ENCODE data around the gene OXCT1.
"Not testable (repeated sequence)": the region's sequence is repeated elsewhere in the genome, so short reads cannot be mapped to it uniquely, and the experiment has no call there.

The OXCT1 gene

GRCh38 chr5:41772056-41772455, 98.2 kb downstream of the OXCT1 start:
- DNase-seq = no peak

- DNase-seq = no peak
Observed at GRCh38 chr5:41770799-41771198, 99.4 kb downstream of the OXCT1 start.

- DNase-seq = no peak
Observed at GRCh38 chr5:41768692-41769091, 101.5 kb downstream of the OXCT1 start.

GRCh38 chr5:41764650-41765049, 105.6 kb downstream of the OXCT1 start:
- DNase-seq = no peak

- no peak for DNase-seq
Observed at GRCh38 chr5:41763574-41763973, 106.7 kb downstream of the OXCT1 start.

GRCh38 chr5:41763081-41763480, 107.1 kb downstream of the OXCT1 start:
- no peak for DNase-seq

- no peak for DNase-seq
Observed at GRCh38 chr5:41762426-41762825, 107.8 kb downstream of the OXCT1 start.

GRCh38 chr5:41761663-41762062, 108.6 kb downstream of the OXCT1 start:
- no peak for DNase-seq

GRCh38 chr5:41755705-41756104, 114.5 kb downstream of the OXCT1 start:
- no peak for DNase-seq

GRCh38 chr5:41754857-41755256, 115.4 kb downstream of the OXCT1 start:
- no peak for DNase-seq

- DNase-seq = no peak
Observed at GRCh38 chr5:41751867-41752266, 118.4 kb downstream of the OXCT1 start.

GRCh38 chr5:41748631-41749030, 121.6 kb downstream of the OXCT1 start:
- no peak for DNase-seq

GRCh38 chr5:41747708-41748107, 122.5 kb downstream of the OXCT1 start:
- no peak for DNase-seq

- no peak for DNase-seq
Observed at GRCh38 chr5:41747301-41747700, 122.9 kb downstream of the OXCT1 start.

- DNase-seq = not testable (repeated sequence)
Observed at GRCh38 chr5:41742608-41743007, 127.6 kb downstream of the OXCT1 start.

- DNase-seq = no peak
Observed at GRCh38 chr5:41738710-41739354, 131.4 kb downstream of the OXCT1 start.

GRCh38 chr5:41736641-41737040, 133.6 kb downstream of the OXCT1 start:
- DNase-seq = no peak

GRCh38 chr5:41735213-41735612, 135.0 kb downstream of the OXCT1 start:
- no peak for DNase-seq

GRCh38 chr5:41729381-41729780, 140.8 kb downstream of the OXCT1 start:
- not testable (repeated sequence) for DNase-seq

- no peak for DNase-seq
Observed at GRCh38 chr5:41728281-41728680, 141.9 kb downstream of the OXCT1 start.

GRCh38 chr5:41722359-41722950, 147.8 kb downstream of the OXCT1 start:
- DNase-seq = no peak

GRCh38 chr5:41721516-41721915, 148.7 kb downstream of the OXCT1 start:
- no peak for DNase-seq

GRCh38 chr5:41716382-41716781, 153.8 kb downstream of the OXCT1 start:
- DNase-seq = no peak

GRCh38 chr5:41714446-41714845, 155.8 kb downstream of the OXCT1 start:
- DNase-seq = not testable (repeated sequence)

- DNase-seq = no peak
Observed at GRCh38 chr5:41708604-41708940, 161.7 kb downstream of the OXCT1 start.

Data from SW 1271 (cell line).